GM19099 (cell line): ENCODE data around the gene CD247.

Experiments used
- POLR2A ChIP-seq: IDR thresholded peaks from 3 replicates; pipeline ENCODE4 v1.6.1; 2011; ENCODE audit warnings: low read depth; ENCODE audit not compliant: insufficient read length; ENCODE audit errors: extremely low read depth

CD247 gene

DNA sequence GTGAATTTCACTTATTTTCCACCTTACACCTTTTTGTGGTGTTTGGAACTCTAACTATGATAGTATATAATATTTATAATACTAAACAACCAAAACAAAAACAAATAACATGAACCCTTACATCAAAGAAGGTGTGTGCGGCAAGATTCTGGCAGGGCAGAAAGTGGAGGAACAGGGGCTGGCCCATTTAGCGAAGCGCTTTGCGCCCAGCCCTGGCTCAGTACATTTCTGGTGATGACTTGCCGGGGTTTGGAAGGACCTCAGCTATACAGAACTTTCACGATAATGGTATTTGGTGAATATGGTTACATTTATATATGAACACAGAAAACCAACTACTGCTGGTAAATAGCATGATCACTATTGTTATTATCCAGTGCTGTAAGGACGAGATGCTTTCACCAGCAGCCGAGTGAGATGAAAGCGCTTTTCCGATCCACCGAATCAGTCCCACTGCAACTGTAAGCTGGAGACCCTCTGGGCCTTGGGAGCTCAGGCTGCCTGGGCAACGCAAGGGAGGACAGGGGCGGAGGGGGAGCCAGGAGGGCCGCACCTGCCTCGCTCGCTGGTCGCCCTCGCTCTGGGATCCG is 63.9 kb downstream of the CD247 start:
- no peak for TF ChIP-seq POLR2A

GRCh38 chr1:167453123-167453522 is 65.2 kb downstream of the CD247 start:
- TF ChIP-seq POLR2A = no peak

- TF ChIP-seq POLR2A = no peak
These were observed 65.8 kb downstream of the CD247 start for GRCh38 chr1:167452483-167452882.

DNA sequence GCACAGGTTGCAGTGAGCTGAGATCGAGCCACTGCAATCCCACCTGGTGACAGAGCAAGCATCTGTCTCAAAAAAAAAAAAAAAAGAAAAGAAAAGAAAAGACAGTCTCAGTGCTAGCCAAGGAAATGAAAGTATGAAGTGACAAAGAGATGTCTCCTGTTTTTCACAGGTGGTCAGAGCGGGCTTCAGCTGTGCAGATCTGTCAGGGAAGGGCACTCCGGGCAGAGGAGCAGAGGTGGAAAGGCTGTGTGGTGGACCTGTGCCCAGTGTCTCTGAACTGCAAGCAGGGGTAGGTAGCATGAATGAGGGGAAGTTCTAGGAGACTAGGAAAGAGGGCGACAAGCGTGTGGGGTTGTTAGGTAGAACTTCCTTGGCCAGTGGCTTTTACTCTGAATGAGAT is 67.5 kb downstream of the CD247 start:
- TF ChIP-seq POLR2A = no peak

- TF ChIP-seq POLR2A = no peak
These were observed 70.7 kb downstream of the CD247 start for GRCh38 chr1:167447521-167448136.

DNA sequence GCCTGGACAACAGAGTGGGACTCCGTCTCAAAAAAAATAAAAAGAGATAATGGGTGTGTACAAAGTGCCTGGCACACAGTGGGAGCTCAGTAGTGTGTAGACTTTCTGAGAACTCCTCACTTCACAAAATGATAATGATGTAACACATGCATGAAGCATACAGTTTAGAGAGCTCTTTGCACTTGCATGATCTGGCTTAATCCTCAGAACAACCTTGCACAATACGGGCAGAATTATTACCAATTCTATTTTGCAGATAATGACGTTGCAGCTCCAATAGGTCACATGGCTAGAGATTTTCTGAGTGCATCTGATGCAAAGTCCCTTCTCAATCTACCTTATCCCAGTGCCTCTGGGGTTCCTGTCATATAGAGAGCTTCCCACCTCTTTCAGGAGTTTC is 71.4 kb downstream of the CD247 start:
- no peak for TF ChIP-seq POLR2A

GRCh38 chr1:167443757-167444156 is 74.6 kb downstream of the CD247 start:
- no peak for TF ChIP-seq POLR2A

DNA sequence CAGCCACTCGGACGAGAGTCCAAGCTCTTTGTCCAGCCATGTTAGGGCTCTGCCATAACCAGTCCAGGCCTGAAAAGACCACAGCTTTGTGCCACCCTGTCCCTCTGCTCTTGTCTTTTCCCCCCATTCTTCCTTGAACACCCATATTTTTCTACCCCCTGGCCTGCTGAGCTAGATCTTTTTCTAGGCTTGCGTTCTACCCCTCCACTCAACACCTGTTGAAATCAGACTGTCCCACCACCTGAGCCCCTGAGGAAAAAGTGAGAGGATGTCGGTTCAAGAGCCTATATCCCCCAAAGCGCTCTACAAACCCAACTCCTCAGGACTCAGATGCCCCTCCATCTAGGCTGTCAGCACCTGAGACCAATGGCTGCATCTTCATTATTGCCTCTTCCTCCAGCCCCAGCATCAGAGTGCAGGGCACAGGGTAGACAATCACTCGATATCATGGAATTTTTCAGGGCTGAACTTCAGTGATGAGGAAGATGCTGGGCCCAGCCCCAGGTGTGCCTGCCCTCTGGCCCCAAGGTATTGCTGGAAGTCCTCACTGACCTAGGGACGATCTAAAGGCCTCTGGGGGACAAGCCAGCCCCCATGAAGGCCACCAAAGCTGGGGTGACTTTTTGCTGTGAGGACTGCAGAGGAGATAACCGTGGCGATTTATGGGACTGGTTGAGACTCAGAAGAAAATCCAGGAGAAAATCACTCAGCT is 75.3 kb downstream of the CD247 start:
- TF ChIP-seq POLR2A = no peak

DNA sequence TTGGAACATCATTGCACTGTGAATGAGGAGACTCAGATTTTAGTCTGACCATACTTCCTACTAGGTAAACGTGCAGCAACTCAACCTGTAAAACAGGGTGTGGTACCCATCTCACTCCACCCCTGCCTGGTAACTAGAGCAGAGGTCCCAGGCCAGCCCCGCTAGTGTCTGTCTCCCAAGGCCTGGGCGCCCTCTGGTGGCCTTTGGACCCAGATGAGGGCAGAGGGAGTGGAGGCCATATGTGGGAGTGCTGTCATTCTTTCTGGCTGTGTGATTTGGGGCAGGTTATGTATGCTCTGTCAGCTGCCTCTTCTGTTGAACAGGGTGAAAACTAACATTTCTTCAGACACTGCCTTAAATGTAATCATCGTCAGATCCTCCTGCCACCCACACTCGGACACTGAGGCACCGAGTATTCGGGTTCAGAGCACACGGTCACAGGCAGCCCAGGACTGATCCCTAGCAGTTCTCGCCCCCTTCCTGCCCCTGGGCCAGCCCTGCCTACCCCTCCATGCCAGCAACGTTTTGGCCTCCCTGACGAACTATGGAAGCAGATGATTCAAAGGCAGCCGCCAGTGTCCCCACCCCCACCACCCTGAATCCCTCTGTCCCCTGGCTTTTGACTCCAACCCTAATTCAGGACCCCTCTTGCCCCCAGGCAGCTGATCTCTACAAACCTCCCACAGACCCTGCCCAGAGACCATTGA is 76.0 kb downstream of the CD247 start:
- TF ChIP-seq POLR2A = no peak

- no peak for TF ChIP-seq POLR2A
These were observed 77.1 kb downstream of the CD247 start for GRCh38 chr1:167441222-167441621.

DNA sequence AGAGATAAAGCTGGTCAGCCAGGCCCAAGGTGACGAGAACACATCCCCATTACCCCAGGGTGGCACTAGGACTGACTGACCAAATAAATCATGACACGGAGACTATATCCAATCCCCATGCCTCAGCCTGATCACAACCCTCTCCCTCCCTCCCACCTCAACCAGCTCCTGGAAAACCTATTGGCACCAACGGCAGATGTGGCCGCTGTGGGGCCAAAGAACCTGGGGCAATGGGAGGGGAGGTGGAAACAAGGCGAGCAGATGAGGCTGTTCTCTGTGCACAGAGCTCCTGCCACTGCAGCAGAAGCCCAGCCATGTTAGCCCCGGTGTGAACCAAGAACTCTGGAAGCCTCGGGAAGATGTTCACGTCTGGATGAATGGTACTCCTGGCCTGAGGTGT is 77.6 kb downstream of the CD247 start:
- no peak for TF ChIP-seq POLR2A

DNA sequence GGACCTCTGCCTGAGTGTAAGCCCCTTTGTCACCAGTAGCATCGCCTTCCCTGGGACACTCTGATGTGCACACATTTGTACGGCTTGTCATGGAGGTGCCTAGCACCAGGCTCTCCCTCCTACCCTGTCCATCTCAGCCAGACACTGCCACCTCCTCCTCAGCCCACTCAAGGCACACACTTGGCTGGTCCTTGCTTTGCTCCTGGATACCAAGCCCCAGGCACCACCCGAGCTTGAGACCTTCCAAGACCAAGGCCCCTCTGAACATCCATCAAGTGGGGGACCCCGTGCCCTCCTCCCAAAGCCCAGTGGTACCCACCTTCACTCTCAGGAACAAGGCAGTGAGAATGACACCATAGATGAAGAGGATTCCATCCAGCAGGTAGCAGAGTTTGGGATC is 78.0 kb downstream of the CD247 start:
- no peak for TF ChIP-seq POLR2A

DNA sequence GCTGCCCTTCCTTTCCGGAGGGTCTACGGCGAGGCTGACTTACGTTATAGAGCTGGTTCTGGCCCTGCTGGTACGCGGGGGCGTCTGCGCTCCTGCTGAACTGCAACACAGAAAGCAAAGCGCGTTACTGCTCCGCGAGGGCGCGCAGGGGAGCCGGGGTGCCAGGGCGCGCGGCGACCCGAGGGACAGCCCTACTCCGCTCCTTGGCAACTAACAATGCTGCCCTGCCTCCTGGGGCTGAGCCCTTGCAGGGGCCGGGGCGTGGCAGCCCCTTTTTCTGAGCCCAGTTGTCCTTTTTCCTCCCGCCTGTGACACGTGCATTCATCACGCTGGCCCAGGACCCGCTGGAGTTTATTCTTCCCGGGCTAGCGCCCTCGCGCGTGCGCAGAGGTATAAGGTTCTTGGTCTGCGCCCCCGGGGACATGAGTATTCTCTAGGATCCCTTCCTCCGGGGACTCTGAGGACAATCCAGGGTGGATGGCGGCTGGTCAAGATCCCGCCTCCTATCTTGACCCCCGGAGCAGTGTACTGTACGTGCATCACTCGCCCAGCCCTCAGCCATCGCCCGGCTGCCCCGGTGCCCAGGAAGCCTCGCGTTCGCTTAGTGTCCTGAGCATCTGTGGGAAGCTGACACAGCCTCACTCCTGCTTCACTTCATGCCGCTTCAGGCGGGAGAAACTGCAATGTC is 78.9 kb downstream of the CD247 start:
- no peak for TF ChIP-seq POLR2A

DNA sequence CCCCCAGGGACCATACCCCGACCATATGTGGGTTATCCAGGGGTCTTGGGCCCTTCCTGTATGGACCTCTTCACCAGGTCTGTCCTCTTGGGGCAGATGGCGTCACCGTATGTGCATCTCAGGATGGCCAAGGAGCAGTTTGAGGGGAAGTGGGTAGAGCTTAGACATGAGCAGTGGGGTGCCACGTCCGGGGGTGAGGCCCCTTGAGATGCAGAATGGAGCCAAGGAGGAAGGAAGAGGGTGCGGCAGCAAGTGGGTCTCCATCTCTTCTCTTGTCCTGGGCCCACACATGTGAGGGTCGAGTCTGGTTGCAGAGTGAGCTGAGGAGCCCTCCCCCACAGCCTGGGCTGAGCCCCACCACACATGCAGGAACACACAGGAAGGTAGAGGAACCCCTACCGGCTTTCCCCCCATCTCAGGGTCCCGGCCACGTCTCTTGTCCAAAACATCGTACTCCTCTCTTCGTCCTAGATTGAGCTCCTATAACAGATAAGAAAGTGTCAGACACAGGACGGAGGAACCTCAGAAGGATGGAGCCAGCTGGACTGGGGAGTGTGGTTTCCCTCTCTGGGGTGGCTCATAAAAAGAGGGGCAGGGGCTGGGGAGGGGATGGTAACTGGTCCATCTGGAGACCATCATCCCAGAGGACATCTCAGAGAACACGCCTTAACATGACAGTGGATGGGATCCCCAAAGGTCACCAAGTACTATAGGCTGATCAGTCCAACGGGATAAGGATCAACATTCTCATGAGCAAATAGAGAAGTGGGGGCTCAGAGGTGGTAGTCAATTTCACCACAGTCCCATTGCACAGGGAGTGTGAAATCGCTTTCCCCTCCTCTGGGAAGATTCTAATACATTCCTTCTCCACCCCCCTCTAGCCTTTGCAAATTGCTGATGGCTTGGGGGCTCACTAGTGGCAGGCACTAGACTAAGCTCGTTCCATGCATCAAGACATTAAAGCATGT is 79.9 kb downstream of the CD247 start:
- no peak for TF ChIP-seq POLR2A
